Measurements from ENCODE around the gene LMCD1.

Gene LMCD1

DNA sequence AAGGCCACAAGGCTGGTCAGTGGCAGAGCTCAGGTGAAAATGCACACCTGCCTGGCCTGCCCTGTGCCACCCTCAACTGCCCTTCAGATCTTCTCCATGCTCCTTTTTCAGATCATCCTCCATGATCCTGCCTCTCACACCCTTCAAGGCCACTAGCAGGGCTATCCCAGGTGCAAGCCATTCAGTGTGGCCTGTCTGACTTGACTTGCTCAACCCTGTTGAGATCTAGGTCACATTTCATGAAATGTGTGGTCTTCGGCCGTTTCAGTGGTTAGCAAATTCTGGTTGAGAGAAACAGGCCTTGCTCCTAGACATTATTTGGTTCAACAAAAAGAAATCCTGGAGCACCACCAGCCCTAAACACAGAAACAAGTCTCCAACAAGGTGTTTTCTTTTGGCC is 26.6 kb upstream of the LMCD1 start:
- no peak overlapping the region for H2AFZ ChIP-seq (ENCODE audit: low read length)
- H3F3A ChIP-seq (ENCODE audit: low read depth) = no peaks in the 10 kb centered on the region
- H3K4me3 ChIP-seq (ENCODE audit: low read length, poor library complexity, severe bottlenecking) = no peak overlapping the region
- TF ChIP-seq, protein P1, sequence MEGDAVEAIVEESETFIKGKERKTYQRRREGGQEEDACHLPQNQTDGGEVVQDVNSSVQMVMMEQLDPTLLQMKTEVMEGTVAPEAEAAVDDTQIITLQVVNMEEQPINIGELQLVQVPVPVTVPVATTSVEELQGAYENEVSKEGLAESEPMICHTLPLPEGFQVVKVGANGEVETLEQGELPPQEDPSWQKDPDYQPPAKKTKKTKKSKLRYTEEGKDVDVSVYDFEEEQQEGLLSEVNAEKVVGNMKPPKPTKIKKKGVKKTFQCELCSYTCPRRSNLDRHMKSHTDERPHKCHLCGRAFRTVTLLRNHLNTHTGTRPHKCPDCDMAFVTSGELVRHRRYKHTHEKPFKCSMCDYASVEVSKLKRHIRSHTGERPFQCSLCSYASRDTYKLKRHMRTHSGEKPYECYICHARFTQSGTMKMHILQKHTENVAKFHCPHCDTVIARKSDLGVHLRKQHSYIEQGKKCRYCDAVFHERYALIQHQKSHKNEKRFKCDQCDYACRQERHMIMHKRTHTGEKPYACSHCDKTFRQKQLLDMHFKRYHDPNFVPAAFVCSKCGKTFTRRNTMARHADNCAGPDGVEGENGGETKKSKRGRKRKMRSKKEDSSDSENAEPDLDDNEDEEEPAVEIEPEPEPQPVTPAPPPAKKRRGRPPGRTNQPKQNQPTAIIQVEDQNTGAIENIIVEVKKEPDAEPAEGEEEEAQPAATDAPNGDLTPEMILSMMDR (conservative IDR thresholded peaks at IDR 0.05; ENCODE audit: low read length) = no peak
- TF ChIP-seq EZH2phosphoT487 (IDR thresholded peaks at IDR 0.05; ENCODE audit: borderline replicate concordance) = no peak
- no peaks in the 10 kb centered on the region for H3K4me1 ChIP-seq (ENCODE audit: insufficient read depth, low read length, poor library complexity, severe bottlenecking)
- no peak overlapping the region for H3K4me2 ChIP-seq (ENCODE audit: low read depth, low read length, poor library complexity, severe bottlenecking)
- no peaks in the 10 kb centered on the region for H3K9me3 ChIP-seq (ENCODE audit: insufficient read depth, low read depth, low read length)
- H3K27me3 ChIP-seq (ENCODE audit: insufficient read depth, low read length, poor library complexity, severe bottlenecking) = no peaks in the 10 kb centered on the region
- H4K20me1 ChIP-seq (ENCODE audit: insufficient read depth, low read length, poor library complexity, severe bottlenecking) = no peaks in the 10 kb centered on the region
- H3K79me2 ChIP-seq (ENCODE audit: insufficient read depth, low read length) = no peaks in the 10 kb centered on the region
- H3K9ac ChIP-seq (ENCODE audit: low read depth, low read length, poor library complexity, severe bottlenecking) = no peak overlapping the region
- H3K36me3 ChIP-seq (ENCODE audit: insufficient read depth, low read length) = no peaks in the 10 kb centered on the region
- H3K9me2 ChIP-seq (replicated peaks; ENCODE audit: low read depth, low read length) = no peaks in the 10 kb centered on the region

DNA sequence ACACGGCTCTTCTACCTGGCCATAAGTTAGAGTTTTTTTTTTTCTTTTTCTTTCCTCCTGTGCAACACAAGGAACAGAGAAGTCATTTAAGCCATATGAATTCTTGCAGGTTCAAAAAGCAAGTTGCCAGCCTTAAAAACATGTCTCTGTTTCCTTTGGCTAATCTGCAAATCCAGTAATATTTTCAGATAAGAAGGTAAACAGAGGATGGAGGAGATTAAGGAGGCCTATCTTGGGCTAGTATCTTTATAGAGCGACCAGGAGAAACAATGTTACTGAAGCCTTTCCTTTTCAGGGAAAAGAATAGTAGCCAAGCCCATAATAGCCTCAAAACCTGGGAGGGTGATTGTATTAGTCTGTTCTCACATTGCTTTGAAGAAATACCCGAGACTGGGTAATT is 20.9 kb upstream of the LMCD1 start:
- Histone ChIP-seq H2AFZ (ENCODE audit: low read length) (no peak overlapping the region), H3K4me3 (ENCODE audit: low read length, poor library complexity, severe bottlenecking) (no peak overlapping the region), H3K27me3 (ENCODE audit: insufficient read depth, low read length, poor library complexity, severe bottlenecking) (no peaks in the 10 kb centered on the region), H3K4me1 (ENCODE audit: insufficient read depth, low read length, poor library complexity, severe bottlenecking) (no peaks in the 10 kb centered on the region), H3K9me3 (ENCODE audit: insufficient read depth, low read depth, low read length) (no peaks in the 10 kb centered on the region), H3K9ac (ENCODE audit: low read depth, low read length, poor library complexity, severe bottlenecking) (no peak overlapping the region), H3K4me2 (ENCODE audit: low read depth, low read length, poor library complexity, severe bottlenecking) (no peak overlapping the region), H3K9me2 (replicated peaks; ENCODE audit: low read depth, low read length) (no peaks in the 10 kb centered on the region), H3F3A (ENCODE audit: low read depth) (no peaks in the 10 kb centered on the region), H3K79me2 (ENCODE audit: insufficient read depth, low read length) (no peaks in the 10 kb centered on the region), H4K20me1 (ENCODE audit: insufficient read depth, low read length, poor library complexity, severe bottlenecking) (no peaks in the 10 kb centered on the region), H3K36me3 (ENCODE audit: insufficient read depth, low read length) (no peaks in the 10 kb centered on the region)
- TF ChIP-seq EZH2phosphoT487 (IDR thresholded peaks at IDR 0.05; ENCODE audit: borderline replicate concordance) = no peak
- TF ChIP-seq, protein P1 (conservative IDR thresholded peaks at IDR 0.05; ENCODE audit: low read length) = no peak

DNA sequence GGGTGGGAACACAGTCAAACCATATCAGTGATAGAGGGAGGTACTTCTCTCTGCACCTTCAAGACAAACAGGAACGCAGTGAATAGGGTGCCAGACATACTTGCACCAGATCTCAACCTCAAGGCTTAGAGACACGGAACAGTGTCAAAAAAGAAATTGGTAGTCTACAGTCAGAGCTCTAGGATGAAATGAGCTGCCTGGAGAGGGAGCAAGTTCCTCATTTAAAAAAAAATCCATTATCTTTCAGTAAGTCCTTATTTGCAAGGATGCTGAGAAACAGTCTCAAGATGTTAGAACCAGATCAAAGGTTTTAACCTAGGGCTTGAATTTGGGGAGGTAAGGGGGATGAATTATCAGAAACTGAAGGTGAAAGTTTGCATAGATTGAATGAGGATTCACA is 20.2 kb upstream of the LMCD1 start:
- no peaks in the 10 kb centered on the region for H3K36me3 ChIP-seq (ENCODE audit: insufficient read depth, low read length)
- H3K4me1 ChIP-seq (ENCODE audit: insufficient read depth, low read length, poor library complexity, severe bottlenecking) = no peaks in the 10 kb centered on the region
- no peak overlapping the region for H3K4me2 ChIP-seq (ENCODE audit: low read depth, low read length, poor library complexity, severe bottlenecking)
- no peaks in the 10 kb centered on the region for H3K9me2 ChIP-seq (replicated peaks; ENCODE audit: low read depth, low read length)
- TF ChIP-seq, protein P1 (conservative IDR thresholded peaks at IDR 0.05; ENCODE audit: low read length) = no peak
- no peak for TF ChIP-seq EZH2phosphoT487 (IDR thresholded peaks at IDR 0.05; ENCODE audit: borderline replicate concordance)
- no peaks in the 10 kb centered on the region for H3F3A ChIP-seq (ENCODE audit: low read depth)
- no peak overlapping the region for H3K9ac ChIP-seq (ENCODE audit: low read depth, low read length, poor library complexity, severe bottlenecking)
- H3K4me3 ChIP-seq (ENCODE audit: low read length, poor library complexity, severe bottlenecking) = no peak overlapping the region
- H3K79me2 ChIP-seq (ENCODE audit: insufficient read depth, low read length) = no peaks in the 10 kb centered on the region
- H3K9me3 ChIP-seq (ENCODE audit: insufficient read depth, low read depth, low read length) = no peaks in the 10 kb centered on the region
- no peaks in the 10 kb centered on the region for H3K27me3 ChIP-seq (ENCODE audit: insufficient read depth, low read length, poor library complexity, severe bottlenecking)
- no peak overlapping the region for H2AFZ ChIP-seq (ENCODE audit: low read length)
- H4K20me1 ChIP-seq (ENCODE audit: insufficient read depth, low read length, poor library complexity, severe bottlenecking) = no peaks in the 10 kb centered on the region

All from Loucy (cell line).